Measurements from ENCODE around the gene LRP1B.

LRP1B gene

GRCh38 chr2:141109633-141110032, 1021.2 kb downstream of the LRP1B start:
- Histone ChIP-seq H3K9me3 (ENCODE audit: insufficient read depth, low read length, severe bottlenecking) (peaks cover 12% of the 10 kb centered on the region), H2AFZ (ENCODE audit: low read depth, low read length) (peak overlapping the region; percentile 70), H3K27me3 (ENCODE audit: insufficient read depth, low read length, poor library complexity) (no peaks in the 10 kb centered on the region), H3K36me3 (ENCODE audit: insufficient read depth, low read length) (no peaks in the 10 kb centered on the region), H4K20me1 (ENCODE audit: insufficient read depth, low read length) (no peaks in the 10 kb centered on the region), H3K27ac (ENCODE audit: low read length) (peak overlapping the region; percentile 39; the same call in 1 of the 2 replicates), H3K4me1 (ENCODE audit: insufficient read depth, low read length) (peaks cover 35% of the 10 kb centered on the region), H3K4me3 (ENCODE audit: low read depth in 1 of 2, low read length in 2 of 2) (no peak overlapping the region), H3K4me2 (ENCODE audit: insufficient read depth, low read length) (no peak overlapping the region), H3K9ac (ENCODE audit: low read depth, low read length) (no peak overlapping the region), H3K79me2 (ENCODE audit: insufficient read depth, low read length) (no peaks in the 10 kb centered on the region)
- no peak for TF ChIP-seq EZH2 (IDR thresholded peaks at IDR 0.05; ENCODE audit: borderline replicate concordance, low read depth, low read length, severe bottlenecking)
- peak; percentile 59 for TF ChIP-seq CTCF (IDR thresholded peaks at IDR 0.05; ENCODE audit: borderline replicate concordance, extremely low read depth, low read length, poor library complexity, severe bottlenecking)
- DNase-seq (no peak), ATAC-seq (ENCODE audit: insufficient read depth, low read depth) (peak; percentile 70; the same call in 2 of the 3 replicates)

- Histone ChIP-seq H3K4me1 (ENCODE audit: insufficient read depth, low read length) (peaks cover 30% of the 10 kb centered on the region), H3K9ac (ENCODE audit: low read depth, low read length) (no peak overlapping the region), H3K9me3 (ENCODE audit: insufficient read depth, low read length, severe bottlenecking) (peaks cover 2% of the 10 kb centered on the region), H3K36me3 (ENCODE audit: insufficient read depth, low read length) (no peaks in the 10 kb centered on the region), H3K27me3 (ENCODE audit: insufficient read depth, low read length, poor library complexity) (no peaks in the 10 kb centered on the region), H4K20me1 (ENCODE audit: insufficient read depth, low read length) (no peaks in the 10 kb centered on the region), H2AFZ (ENCODE audit: low read depth, low read length) (no peak overlapping the region), H3K4me3 (ENCODE audit: low read depth in 1 of 2, low read length in 2 of 2) (no peak overlapping the region), H3K27ac (ENCODE audit: low read length) (peak overlapping the region; percentile 36; the same call in 1 of the 2 replicates), H3K4me2 (ENCODE audit: insufficient read depth, low read length) (no peak overlapping the region), H3K79me2 (ENCODE audit: insufficient read depth, low read length) (no peaks in the 10 kb centered on the region)
- peak; percentile 55; the same call in 2 of the 3 replicates for ATAC-seq (ENCODE audit: insufficient read depth, low read depth)
- peak; percentile 29 for DNase-seq
- no peak for TF ChIP-seq CTCF (IDR thresholded peaks at IDR 0.05; ENCODE audit: borderline replicate concordance, extremely low read depth, low read length, poor library complexity, severe bottlenecking)
- no peak for TF ChIP-seq EZH2 (IDR thresholded peaks at IDR 0.05; ENCODE audit: borderline replicate concordance, low read depth, low read length, severe bottlenecking)
These were observed 1025.1 kb downstream of the LRP1B start for GRCh38 chr2:141105763-141106162.

- no peak overlapping the region for H3K4me2 ChIP-seq (ENCODE audit: insufficient read depth, low read length)
- no peaks in the 10 kb centered on the region for H3K27me3 ChIP-seq (ENCODE audit: insufficient read depth, low read length, poor library complexity)
- H3K27ac ChIP-seq (ENCODE audit: low read length): no peak overlapping the region
- H3K36me3 ChIP-seq (ENCODE audit: insufficient read depth, low read length): no peaks in the 10 kb centered on the region
- H3K4me3 ChIP-seq (ENCODE audit: low read depth in 1 of 2, low read length in 2 of 2): no peak overlapping the region
- no peaks in the 10 kb centered on the region for H4K20me1 ChIP-seq (ENCODE audit: insufficient read depth, low read length)
- peaks cover 2% of the 10 kb centered on the region for H3K9me3 ChIP-seq (ENCODE audit: insufficient read depth, low read length, severe bottlenecking)
- peaks cover 15% of the 10 kb centered on the region for H3K4me1 ChIP-seq (ENCODE audit: insufficient read depth, low read length)
- H2AFZ ChIP-seq (ENCODE audit: low read depth, low read length): no peak overlapping the region
- TF ChIP-seq EZH2 (IDR thresholded peaks at IDR 0.05; ENCODE audit: borderline replicate concordance, low read depth, low read length, severe bottlenecking) (no peak), CTCF (IDR thresholded peaks at IDR 0.05; ENCODE audit: borderline replicate concordance, extremely low read depth, low read length, poor library complexity, severe bottlenecking) (no peak)
- DNase-seq (no peak), ATAC-seq (ENCODE audit: insufficient read depth, low read depth) (no peak)
- H3K9ac ChIP-seq (ENCODE audit: low read depth, low read length): no peak overlapping the region
- no peaks in the 10 kb centered on the region for H3K79me2 ChIP-seq (ENCODE audit: insufficient read depth, low read length)
These were observed 1027.6 kb downstream of the LRP1B start for GRCh38 chr2:141103216-141103615.

GRCh38 chr2:141079231-141079630, 1051.6 kb downstream of the LRP1B start:
- Histone ChIP-seq H3K79me2 (ENCODE audit: insufficient read depth, low read length) (no peaks in the 10 kb centered on the region), H3K36me3 (ENCODE audit: insufficient read depth, low read length) (no peaks in the 10 kb centered on the region), H3K4me2 (ENCODE audit: insufficient read depth, low read length) (no peak overlapping the region), H3K9me3 (ENCODE audit: insufficient read depth, low read length, severe bottlenecking) (no peaks in the 10 kb centered on the region), H3K9ac (ENCODE audit: low read depth, low read length) (no peak overlapping the region), H3K4me3 (ENCODE audit: low read depth in 1 of 2, low read length in 2 of 2) (no peak overlapping the region), H3K4me1 (ENCODE audit: insufficient read depth, low read length) (peaks cover 5% of the 10 kb centered on the region; the same call in 1 of the 2 replicates), H2AFZ (ENCODE audit: low read depth, low read length) (no peak overlapping the region), H3K27me3 (ENCODE audit: insufficient read depth, low read length, poor library complexity) (no peaks in the 10 kb centered on the region), H3K27ac (ENCODE audit: low read length) (no peak overlapping the region), H4K20me1 (ENCODE audit: insufficient read depth, low read length) (no peaks in the 10 kb centered on the region)
- DNase-seq: no peak
- no peak for TF ChIP-seq CTCF (IDR thresholded peaks at IDR 0.05; ENCODE audit: borderline replicate concordance, extremely low read depth, low read length, poor library complexity, severe bottlenecking)
- ATAC-seq (ENCODE audit: insufficient read depth, low read depth): no peak

All from DND-41 (cell line).